Stimulated activated CD8-positive, alpha-beta memory T cell treated with anti-CD3 and anti-CD28 coated beads, Interleukin-7, amount 100 ng/mL, for 24 hours (primary cell): ENCODE results near the gene CDH13.

Source experiments
- DNase-seq: peaks from one replicate; pipeline ENCODE4 v3.0.0-alpha.2; 2020; ENCODE audit warnings: low read depth

CDH13 gene

GRCh38 chr16:82628711-82629110 lies 1.9 kb downstream of the CDH13 start:
- DNase-seq = no peak

GRCh38 chr16:82629441-82630027 lies 2.8 kb downstream of the CDH13 start:
- DNase-seq = no peak

- no peak for DNase-seq
Measured at GRCh38 chr16:82630219-82630618, 3.5 kb downstream of the CDH13 start.

GRCh38 chr16:82630688-82631087 lies 3.9 kb downstream of the CDH13 start:
- no peak for DNase-seq

- no peak for DNase-seq
Measured at GRCh38 chr16:82631701-82632685, 5.2 kb downstream of the CDH13 start.

- no peak for DNase-seq
Measured at GRCh38 chr16:82633964-82634600, 7.3 kb downstream of the CDH13 start.

DNA sequence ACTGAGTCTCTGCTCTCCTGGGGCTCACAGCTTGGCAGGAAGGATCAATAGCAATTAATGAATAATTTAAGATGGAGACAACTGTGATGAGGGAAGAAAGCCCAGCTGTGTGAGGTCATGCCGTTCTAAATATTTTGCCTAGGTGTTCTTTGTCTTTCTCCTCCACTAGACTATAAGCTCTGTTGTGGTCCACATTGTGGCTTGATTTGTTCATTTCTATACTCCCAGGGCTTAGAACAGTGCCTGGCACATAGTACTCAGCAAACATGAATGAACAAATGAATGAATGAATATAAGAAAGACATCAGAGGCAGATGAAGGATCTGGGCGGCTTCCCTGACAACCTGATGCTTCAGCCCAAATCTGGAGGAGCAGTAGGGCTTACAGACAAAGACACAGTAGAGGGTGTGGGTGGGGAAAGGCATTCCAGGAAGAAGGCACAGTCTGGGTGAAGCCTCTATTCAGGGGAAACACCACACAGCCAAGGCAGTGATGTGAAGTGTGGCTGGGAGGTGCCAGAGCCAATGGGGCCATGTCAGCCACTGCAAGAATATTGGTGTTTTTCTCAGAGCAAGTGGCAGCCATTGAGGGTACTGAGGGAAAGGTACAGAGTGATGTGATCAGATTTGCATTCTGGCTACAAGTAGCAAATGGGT lies 8.3 kb downstream of the CDH13 start:
- no peak for DNase-seq

DNA sequence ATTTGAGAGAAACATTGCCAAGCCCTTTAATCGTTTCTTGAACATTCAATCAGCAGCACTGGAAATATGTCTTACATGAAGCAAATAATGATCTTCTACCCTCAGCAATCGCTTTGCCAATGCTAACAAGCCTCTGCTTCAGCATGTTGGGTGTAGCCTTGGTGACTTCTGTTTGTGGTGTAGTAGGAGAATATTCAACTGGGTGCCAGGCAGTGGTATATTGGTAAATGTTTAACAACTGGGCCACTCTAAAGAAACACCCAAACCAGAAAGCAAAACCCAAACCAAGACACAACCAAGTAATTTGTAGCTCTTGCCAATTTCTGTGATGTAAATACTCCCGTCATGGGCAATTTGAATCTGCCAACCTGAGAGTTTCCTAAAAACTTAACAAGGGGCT lies 9.7 kb downstream of the CDH13 start:
- no peak for DNase-seq

GRCh38 chr16:82636958-82637357 lies 10.2 kb downstream of the CDH13 start:
- no peak for DNase-seq

GRCh38 chr16:82638095-82638798 lies 11.5 kb downstream of the CDH13 start:
- no peak for DNase-seq

DNA sequence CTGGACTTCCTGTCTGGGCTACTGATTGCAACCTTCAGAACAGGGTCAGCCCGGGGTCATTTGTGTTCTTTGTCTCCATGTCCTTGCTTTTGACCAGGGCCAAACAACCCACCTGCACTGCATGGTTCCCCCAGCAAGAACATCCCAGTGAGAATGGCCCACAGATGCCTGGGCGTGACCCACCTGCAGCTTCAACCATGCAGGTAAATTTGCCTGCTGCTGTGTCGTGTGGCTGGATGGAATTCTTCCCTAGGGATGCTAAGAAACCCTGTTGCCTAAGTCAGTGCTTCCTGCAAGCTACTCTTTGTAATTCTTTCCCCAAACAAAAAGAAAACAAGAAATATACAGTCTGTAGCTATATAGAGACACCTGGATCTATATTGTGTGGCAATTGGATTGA lies 12.5 kb downstream of the CDH13 start:
- no peak for DNase-seq

DNA sequence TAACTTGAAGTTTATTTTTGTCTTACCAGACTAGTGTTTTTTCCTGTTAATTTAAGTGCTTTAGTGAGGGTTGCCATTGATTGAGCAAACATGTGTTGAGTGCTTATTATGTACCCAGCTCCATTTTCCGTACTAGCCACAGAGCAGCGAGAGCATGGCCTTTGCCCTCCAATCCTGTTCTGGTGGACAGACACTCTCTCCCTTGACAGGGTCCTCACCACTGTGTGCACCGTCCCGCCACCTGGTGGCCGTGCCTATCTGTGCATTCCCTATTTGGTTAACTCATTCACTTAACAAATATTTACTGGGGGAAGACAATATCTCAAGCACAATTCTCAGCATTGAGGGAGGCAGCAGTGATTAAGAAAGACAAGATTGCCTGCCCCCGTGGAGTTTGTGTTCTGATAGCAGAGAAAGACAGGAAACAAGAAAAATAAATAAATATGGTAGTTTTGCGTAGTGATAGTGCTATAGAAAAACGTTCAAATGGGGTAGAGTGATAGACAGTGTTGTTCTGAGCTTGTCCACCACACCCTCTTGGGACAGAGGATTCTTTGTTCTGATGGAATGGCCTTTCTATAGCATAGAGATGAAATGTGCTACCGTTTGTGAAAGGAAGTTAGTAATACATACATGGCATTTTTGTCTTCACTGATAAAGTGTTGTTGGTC lies 13.0 kb downstream of the CDH13 start:
- no peak for DNase-seq

DNA sequence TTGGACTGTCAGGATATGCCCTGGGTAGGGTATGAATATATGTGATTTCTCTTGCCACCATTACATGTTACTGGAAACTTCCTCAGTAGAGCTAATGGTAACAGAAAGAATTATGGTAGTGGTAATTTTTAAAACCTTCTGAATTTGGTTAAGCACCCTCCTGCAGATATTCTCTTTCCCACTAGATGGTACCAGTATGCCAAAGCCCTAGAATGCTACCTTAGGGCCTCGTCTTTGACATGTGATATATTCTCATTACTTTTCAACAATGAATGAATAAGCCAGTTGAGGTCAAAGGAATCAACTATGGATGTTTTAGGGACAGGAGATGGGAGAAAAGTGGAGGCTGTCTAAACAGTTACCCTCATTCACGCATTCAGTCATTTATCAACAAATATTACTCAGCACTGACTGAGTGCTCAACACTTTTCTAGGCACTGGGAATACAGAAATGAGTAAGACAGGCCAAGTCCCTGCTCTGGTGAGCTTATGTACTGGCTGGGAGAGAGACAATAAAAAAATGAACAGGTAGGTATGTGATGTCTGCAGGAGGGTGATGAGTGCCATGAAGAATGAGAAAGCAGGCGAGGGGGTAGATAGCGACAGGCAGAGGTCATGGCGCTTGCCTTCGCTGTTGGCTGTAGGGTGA lies 14.7 kb downstream of the CDH13 start:
- no peak for DNase-seq

DNA sequence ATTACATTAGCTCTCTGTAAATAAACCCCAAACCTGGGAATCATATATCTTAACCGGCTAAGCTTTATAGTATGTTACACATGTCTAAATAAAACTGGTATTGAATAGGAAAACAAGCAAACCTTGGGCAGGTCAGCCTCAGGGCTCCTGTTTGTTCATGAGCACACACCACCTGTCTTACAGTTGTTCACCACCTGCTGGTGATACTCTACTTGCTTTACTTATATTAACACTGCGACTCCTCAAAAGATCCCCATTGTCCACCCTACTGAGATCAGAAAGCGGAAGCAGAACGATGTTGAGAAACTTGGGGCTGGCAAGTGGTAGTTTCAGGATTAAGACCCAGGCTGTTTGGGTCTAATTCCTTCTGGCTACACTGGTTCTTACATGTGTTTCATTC lies 16.4 kb downstream of the CDH13 start:
- DNase-seq = no peak

DNA sequence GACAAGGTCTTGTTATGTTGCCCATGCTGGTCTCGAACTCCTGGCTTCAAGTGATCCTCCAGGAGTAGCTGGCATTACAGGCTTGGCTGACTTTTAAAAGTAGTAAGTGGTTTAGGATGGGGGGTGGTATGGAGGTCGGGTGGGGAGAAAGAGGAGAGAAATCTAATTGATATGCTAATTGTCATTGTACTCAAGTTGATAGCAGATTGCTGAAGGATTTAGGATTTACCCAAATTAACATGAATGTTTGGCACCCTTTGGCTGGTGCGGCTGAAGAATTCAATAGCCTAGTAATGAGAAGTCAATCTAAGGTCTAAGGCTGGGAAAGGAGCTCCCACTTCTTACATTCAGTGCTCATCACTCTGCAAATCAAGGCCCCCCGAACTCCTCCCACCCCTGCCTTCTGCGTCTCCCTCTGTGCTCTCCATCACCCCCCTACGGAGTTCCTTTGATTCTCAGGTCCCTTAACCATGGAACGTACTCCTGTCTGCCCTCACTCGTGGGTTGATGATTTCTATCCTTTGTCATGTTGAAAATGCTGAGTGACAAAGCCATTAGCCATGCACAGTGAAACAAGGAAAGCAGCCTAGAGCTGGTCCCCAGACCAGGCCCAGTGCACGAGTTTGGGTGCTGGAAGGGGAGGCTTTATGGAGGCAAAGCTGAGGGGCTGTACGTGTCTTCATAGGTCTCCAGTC lies 17.3 kb downstream of the CDH13 start:
- DNase-seq = no peak

GRCh38 chr16:82646504-82646903 lies 19.7 kb downstream of the CDH13 start:
- no peak for DNase-seq

GRCh38 chr16:82649766-82650165 lies 23.0 kb downstream of the CDH13 start:
- DNase-seq = no peak

DNA sequence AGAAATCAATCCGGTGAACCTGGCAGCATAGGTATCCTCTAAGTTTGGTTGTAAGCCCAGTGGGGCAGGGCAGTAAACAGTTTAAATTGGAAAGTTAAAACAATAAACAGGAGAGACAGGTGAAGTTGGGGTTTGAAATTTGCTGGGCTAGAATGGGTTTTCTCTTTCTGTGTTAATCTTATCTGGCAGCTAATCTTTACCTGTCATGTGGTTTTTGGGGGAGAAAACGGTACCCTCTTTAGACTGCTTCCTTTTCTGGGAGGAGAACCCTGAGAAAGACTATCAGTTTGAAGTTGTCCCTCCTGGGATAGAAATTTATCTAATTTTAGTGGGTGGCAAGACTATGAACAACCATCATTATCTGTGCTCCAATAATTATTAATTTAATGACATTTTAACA lies 24.0 kb downstream of the CDH13 start:
- no peak for DNase-seq

DNA sequence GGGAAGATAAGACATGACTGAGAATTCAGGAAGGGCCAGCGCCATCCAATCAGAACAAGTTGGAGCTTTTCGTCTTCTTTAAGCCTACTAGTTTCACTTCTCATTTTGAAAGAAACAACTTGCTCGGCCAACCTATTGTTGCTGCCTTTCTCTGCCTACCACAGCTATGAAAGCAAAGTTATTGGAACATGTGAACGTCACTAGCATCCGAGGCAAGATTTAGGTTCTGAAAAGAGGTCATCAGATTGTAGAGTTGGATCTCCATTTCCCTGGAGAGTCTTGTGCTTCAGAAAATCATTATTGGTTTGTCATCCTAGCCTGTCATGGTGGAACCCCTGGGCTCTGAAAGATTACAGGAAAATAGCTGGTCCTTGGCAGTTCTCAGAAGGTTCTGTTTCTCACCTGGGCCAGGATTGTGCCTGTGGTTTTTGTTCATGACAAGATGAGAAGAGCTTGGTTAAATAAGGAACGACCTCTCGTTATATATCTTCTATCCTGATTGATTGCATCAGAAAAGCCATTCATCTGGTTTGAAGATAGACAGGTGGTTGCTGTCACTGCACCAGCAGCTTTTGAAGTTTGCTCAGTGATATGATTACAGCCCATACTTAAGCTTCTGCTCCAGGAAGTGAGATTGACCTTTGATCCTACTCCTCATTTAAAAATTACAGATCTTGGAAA lies 25.3 kb downstream of the CDH13 start:
- DNase-seq = no peak

DNA sequence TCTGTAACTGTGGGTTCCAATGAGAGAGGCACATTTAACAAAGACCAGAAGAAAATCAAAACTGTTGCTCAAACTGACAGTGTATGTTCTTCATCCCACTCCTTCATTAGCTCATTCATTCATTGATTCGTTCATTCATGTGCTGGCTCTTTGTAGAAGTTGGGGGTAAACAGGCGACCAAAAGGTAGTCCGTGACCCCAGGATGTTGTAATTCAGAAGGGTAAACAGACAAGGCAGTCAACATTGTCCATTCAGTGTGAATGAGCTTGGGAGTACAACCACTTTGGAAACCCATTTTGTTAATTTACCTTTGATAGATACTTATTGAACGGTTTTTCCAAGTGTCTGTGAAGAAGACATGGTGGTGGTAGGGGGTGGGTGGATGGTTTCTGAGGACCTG lies 26.1 kb downstream of the CDH13 start:
- no peak for DNase-seq
